ENCODE results near the gene GPR157.

GRCh38 chr1:9088807-9089206 lies 40.1 kb downstream of the GPR157 start:
- TF ChIP-seq EZH2phosphoT487 (IDR thresholded peaks at IDR 0.05; ENCODE audit: borderline replicate concordance, low read depth, low read length) (no peak), CTCF (conservative IDR thresholded peaks at IDR 0.05; ENCODE audit: low read length) (no peak)
